MM.1S (cell line): ENCODE measurements around the gene CDH4.

Source experiments
- DNase-seq: peaks from one replicate; pipeline ENCODE4 v3.0.0-alpha.2; 2015
- H2AFZ ChIP-seq: fragments of 300-600 bp; sonication (generic); 2 replicates; pipeline ENCODE4 v1.6.0; 2016; ENCODE audit warnings: antibody characterized with exemption, low read length
- H3F3A ChIP-seq: fragments of 300-600 bp; sonication (generic); 2 replicates; pipeline ENCODE4 v1.6.1; 2016; ENCODE audit warnings: mild to moderate bottlenecking, antibody characterized with exemption, low read length, moderate library complexity, mixed read lengths; ENCODE audit not compliant: insufficient read depth
- H3K27ac ChIP-seq: fragments of 300-600 bp; sonication (generic); 2 replicates; pipeline ENCODE4 v1.5.1; 2016; ENCODE audit warnings: mild to moderate bottlenecking, low read length
- H3K27me3 ChIP-seq: fragments of 300-600 bp; sonication (generic); replicated peaks from 2 replicates; pipeline ENCODE4 v1.6.0; 2016; ENCODE audit warnings: low read length; ENCODE audit not compliant: insufficient read depth
- H3K36me3 ChIP-seq: fragments of 300-600 bp; sonication (generic); replicated peaks from 2 replicates; pipeline ENCODE4 v1.6.1; 2016; ENCODE audit warnings: mild to moderate bottlenecking, low read length, mixed read lengths; ENCODE audit not compliant: insufficient read depth
- H3K4me1 ChIP-seq: fragments of 300-600 bp; sonication (generic); 2 replicates; pipeline ENCODE4 v1.6.1; 2016; ENCODE audit warnings: low read length, mixed read lengths
- H3K4me2 ChIP-seq: fragments of 300-600 bp; sonication (generic); 2 replicates; pipeline ENCODE4 v1.6.0; 2016; ENCODE audit warnings: low read depth, low read length
- H3K4me3 ChIP-seq: fragments of 300-600 bp; sonication (generic); 2 replicates; pipeline ENCODE4 v1.5.1; 2016; ENCODE audit warnings: low read length, mixed read lengths
- H3K79me2 ChIP-seq: fragments of 300-600 bp; sonication (generic); 2 replicates; pipeline ENCODE4 v1.6.1; 2016; ENCODE audit warnings: mixed run types, low read length, mixed read lengths
- H3K9ac ChIP-seq: fragments of 300-600 bp; sonication (generic); 2 replicates; pipeline ENCODE4 v1.6.1; 2016; ENCODE audit warnings: low read length, mixed read lengths
- H3K9me2 ChIP-seq: fragments of 300-600 bp; sonication (generic); replicated peaks from 2 replicates; pipeline ENCODE4 v1.6.1; 2016; ENCODE audit warnings: mild to moderate bottlenecking, low read length, mixed read lengths; ENCODE audit not compliant: insufficient read depth
- H3K9me3 ChIP-seq: fragments of 300-600 bp; sonication (generic); replicated peaks from 2 replicates; pipeline ENCODE4 v1.6.1; 2016; ENCODE audit warnings: mild to moderate bottlenecking, low read length, mixed read lengths; ENCODE audit not compliant: insufficient read depth
- H4K20me1 ChIP-seq: fragments of 300-600 bp; sonication (generic); 2 replicates; pipeline ENCODE4 v1.6.1; 2016; ENCODE audit warnings: mild to moderate bottlenecking, low read length, moderate library complexity, mixed read lengths; ENCODE audit not compliant: insufficient read depth
- EZH2 ChIP-seq: fragments of 300-600 bp; sonication (generic); optimal IDR thresholded peaks from 2 replicates; pipeline ENCODE3; 2017; ENCODE audit warnings: low read depth, mild to moderate bottlenecking, antibody characterized with exemption, low read length, mixed read lengths
- EZH2phosphoT487 ChIP-seq: fragments of 300-600 bp; sonication (generic); IDR thresholded peaks from 2 replicates; pipeline ENCODE4 v1.6.1; 2018; ENCODE audit warnings: antibody characterized with exemption, low read length
- TF ChIP-seq, protein P1 (sequence below): fragments of 300-600 bp; sonication (generic); IDR thresholded peaks from 2 replicates; pipeline ENCODE4 v1.5.1; 2016; ENCODE audit warnings: antibody characterized with exemption, low read length, mixed read lengths

Gene CDH4

GRCh38 chr20:61464307-61465303 is 212.5 kb downstream of the CDH4 start:
- Histone ChIP-seq H3F3A (no peaks in the 10 kb centered on the region), H3K27ac (no peak overlapping the region), H3K9me2 (no peaks in the 10 kb centered on the region), H3K79me2 (no peaks in the 10 kb centered on the region), H3K9me3 (no peaks in the 10 kb centered on the region), H2AFZ (no peak overlapping the region), H3K27me3 (peaks cover 26% of the 10 kb centered on the region), H3K4me3 (no peak overlapping the region), H3K9ac (no peak overlapping the region), H3K4me2 (no peak overlapping the region), H3K4me1 (no peaks in the 10 kb centered on the region), H4K20me1 (no peaks in the 10 kb centered on the region), H3K36me3 (no peaks in the 10 kb centered on the region)
- no peak for DNase-seq
- TF ChIP-seq, protein P1, sequence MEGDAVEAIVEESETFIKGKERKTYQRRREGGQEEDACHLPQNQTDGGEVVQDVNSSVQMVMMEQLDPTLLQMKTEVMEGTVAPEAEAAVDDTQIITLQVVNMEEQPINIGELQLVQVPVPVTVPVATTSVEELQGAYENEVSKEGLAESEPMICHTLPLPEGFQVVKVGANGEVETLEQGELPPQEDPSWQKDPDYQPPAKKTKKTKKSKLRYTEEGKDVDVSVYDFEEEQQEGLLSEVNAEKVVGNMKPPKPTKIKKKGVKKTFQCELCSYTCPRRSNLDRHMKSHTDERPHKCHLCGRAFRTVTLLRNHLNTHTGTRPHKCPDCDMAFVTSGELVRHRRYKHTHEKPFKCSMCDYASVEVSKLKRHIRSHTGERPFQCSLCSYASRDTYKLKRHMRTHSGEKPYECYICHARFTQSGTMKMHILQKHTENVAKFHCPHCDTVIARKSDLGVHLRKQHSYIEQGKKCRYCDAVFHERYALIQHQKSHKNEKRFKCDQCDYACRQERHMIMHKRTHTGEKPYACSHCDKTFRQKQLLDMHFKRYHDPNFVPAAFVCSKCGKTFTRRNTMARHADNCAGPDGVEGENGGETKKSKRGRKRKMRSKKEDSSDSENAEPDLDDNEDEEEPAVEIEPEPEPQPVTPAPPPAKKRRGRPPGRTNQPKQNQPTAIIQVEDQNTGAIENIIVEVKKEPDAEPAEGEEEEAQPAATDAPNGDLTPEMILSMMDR: no peak
- TF ChIP-seq EZH2 (no peak), EZH2phosphoT487 (no peak)

DNA sequence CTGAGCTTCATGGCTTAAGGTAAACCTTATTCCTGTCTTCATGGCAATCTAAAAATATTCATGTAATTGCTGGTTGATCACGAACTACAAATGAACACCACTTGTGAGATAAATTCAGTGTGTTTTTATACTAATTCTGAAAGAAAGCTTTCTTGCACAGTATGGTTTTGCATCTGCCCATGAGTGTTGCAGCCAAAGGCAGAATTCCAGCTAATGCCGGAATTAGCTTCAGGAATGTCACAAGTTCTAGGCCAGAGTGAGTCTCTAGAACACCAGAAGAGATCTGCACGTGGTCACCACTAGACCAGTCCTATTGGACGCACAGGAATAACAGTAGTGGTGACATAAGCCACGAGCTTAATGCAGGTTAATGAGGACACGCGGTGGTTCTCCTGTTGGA is 223.7 kb downstream of the CDH4 start:
- TF ChIP-seq EZH2: no peak
- TF ChIP-seq, protein P1: no peak
- no peak for TF ChIP-seq EZH2phosphoT487
- H3K4me3 ChIP-seq: no peak overlapping the region
- no peak overlapping the region for H3K9ac ChIP-seq
- no peak for DNase-seq
- no peaks in the 10 kb centered on the region for H4K20me1 ChIP-seq
- no peak overlapping the region for H3K27ac ChIP-seq
- no peaks in the 10 kb centered on the region for H3K4me1 ChIP-seq
- H3F3A ChIP-seq: no peaks in the 10 kb centered on the region
- no peaks in the 10 kb centered on the region for H3K9me2 ChIP-seq
- H3K79me2 ChIP-seq: no peaks in the 10 kb centered on the region
- H3K9me3 ChIP-seq: no peaks in the 10 kb centered on the region
- H3K4me2 ChIP-seq: no peak overlapping the region
- H3K36me3 ChIP-seq: no peaks in the 10 kb centered on the region
- peaks cover 49% of the 10 kb centered on the region for H3K27me3 ChIP-seq
- no peak overlapping the region for H2AFZ ChIP-seq

DNA sequence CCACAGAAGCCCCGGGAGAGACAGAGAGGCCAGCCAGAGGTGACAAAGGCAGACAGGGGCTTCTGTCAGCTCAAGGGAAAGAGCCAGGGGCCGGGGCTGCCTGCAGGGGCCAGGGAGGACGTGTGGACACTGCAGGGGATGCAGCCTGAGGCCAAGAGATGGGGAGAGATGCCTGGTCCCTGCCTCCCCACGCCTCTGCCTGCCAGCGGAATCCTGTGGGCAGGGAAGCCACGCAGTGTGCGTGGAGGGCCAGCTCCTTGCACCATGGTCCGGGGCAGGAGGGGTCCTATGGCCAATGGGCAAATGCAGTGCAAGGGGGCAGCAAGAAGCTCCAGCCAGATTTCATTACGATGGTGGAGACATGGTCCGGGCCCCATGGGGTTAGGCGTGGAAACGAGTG is 224.9 kb downstream of the CDH4 start:
- Histone ChIP-seq H3K9ac (no peak overlapping the region), H3K4me3 (no peak overlapping the region)

More for the DNA sequence above, 224.9 kb downstream of the CDH4 start:
- DNase-seq: no peak
- H3K4me2 ChIP-seq: no peak overlapping the region
- H3F3A ChIP-seq: no peaks in the 10 kb centered on the region
- no peaks in the 10 kb centered on the region for H3K4me1 ChIP-seq
- TF ChIP-seq EZH2 (no peak), EZH2phosphoT487 (no peak)
- TF ChIP-seq, protein P1: no peak
- H3K9me3 ChIP-seq: no peaks in the 10 kb centered on the region
- peaks cover 56% of the 10 kb centered on the region for H3K27me3 ChIP-seq
- H3K79me2 ChIP-seq: no peaks in the 10 kb centered on the region
- H3K9me2 ChIP-seq: no peaks in the 10 kb centered on the region
- H4K20me1 ChIP-seq: no peaks in the 10 kb centered on the region
- H2AFZ ChIP-seq: no peak overlapping the region
- no peaks in the 10 kb centered on the region for H3K36me3 ChIP-seq
- H3K27ac ChIP-seq: no peak overlapping the region
